SU-DHL-6 (cell line): ENCODE results near the gene ELAVL1.

ENCODE experiments used
- H2AFZ ChIP-seq: fragments of 200-600 bp; sonication (generic); 2 replicates; pipeline ENCODE4 v1.6.1; 2014; ENCODE audit warnings: low read depth, mild to moderate bottlenecking, moderate library complexity, mixed read lengths, antibody characterized with exemption, low read length; ENCODE audit not compliant: severe bottlenecking
- H3F3A ChIP-seq: fragments of 200-600 bp; shearing (Covaris generic); 2 replicates; pipeline ENCODE4 v1.6.0; 2016; ENCODE audit warnings: antibody characterized with exemption, mild to moderate bottlenecking; ENCODE audit not compliant: insufficient read depth
- H3K27ac ChIP-seq: fragments of 200-600 bp; sonication (generic); 2 replicates; pipeline ENCODE4 v1.5.1; 2016; ENCODE audit warnings: low read depth, mild to moderate bottlenecking, low read length, moderate library complexity, mixed read lengths
- H3K27me3 ChIP-seq: fragments of 200-600 bp; sonication (generic), shearing (Covaris generic); 2 replicates; pipeline ENCODE4 v1.6.0; 2014; ENCODE audit warnings: mild to moderate bottlenecking, low read length
- H3K36me3 ChIP-seq: fragments of 200-600 bp; sonication (generic); 2 replicates; pipeline ENCODE4 v1.6.1; 2014; ENCODE audit warnings: mild to moderate bottlenecking, low read length, mixed read lengths
- H3K4me2 ChIP-seq: fragments of 300-600, 200-600 bp; shearing (Covaris generic), sonication (generic); 2 replicates; pipeline ENCODE4 v1.6.0; 2014; ENCODE audit warnings: low read length, low read depth, mild to moderate bottlenecking; ENCODE audit not compliant: poor library complexity, severe bottlenecking
- H3K4me3 ChIP-seq: fragments of 200-600 bp; sonication (generic); 2 replicates; pipeline ENCODE4 v1.5.1; 2014; ENCODE audit warnings: antibody characterized with exemption, low read length, mild to moderate bottlenecking, mixed read lengths; ENCODE audit not compliant: insufficient read depth, poor library complexity, severe bottlenecking
- H3K79me2 ChIP-seq: fragments of 200-600 bp; sonication (generic); 2 replicates; pipeline ENCODE4 v1.6.1; 2014; ENCODE audit warnings: mild to moderate bottlenecking, low read length, moderate library complexity; ENCODE audit not compliant: insufficient read depth
- H3K9ac ChIP-seq: fragments of 200-600 bp; sonication (generic); 2 replicates; pipeline ENCODE4 v1.7.0; 2014; ENCODE audit warnings: mild to moderate bottlenecking, low read length
- H3K9me2 ChIP-seq: fragments of 200-600 bp; sonication (generic); replicated peaks from 2 replicates; pipeline ENCODE4 v1.6.1; 2014; ENCODE audit warnings: low read length; ENCODE audit not compliant: insufficient read depth
- H3K9me3 ChIP-seq: fragments of 200-600 bp; sonication (generic); 2 replicates; pipeline ENCODE4 v1.6.1; 2014; ENCODE audit warnings: low read length, mixed read lengths; ENCODE audit not compliant: insufficient read depth
- H4K20me1 ChIP-seq: fragments of 200-600 bp; sonication (generic); 2 replicates; pipeline ENCODE4 v1.6.1; 2014; ENCODE audit warnings: low read depth, mild to moderate bottlenecking, antibody characterized with exemption, low read length, moderate library complexity, mixed read lengths
- CTCF ChIP-seq: fragments of 200-600 bp; sonication (generic); IDR thresholded peaks from one replicate; pipeline ENCODE4 v1.5.1; 2017; ENCODE audit warnings: antibody characterized with exemption, mild to moderate bottlenecking, low read length, moderate library complexity; ENCODE audit not compliant: insufficient read depth, poor library complexity, severe bottlenecking
- EZH2phosphoT487 ChIP-seq: fragments of 200-600 bp; sonication (generic), shearing (Covaris generic); conservative IDR thresholded peaks from 2 replicates; pipeline ENCODE4 v1.6.1; 2018; ENCODE audit warnings: mild to moderate bottlenecking, antibody characterized with exemption, low read length, moderate library complexity, mixed read lengths

ELAVL1 gene

GRCh38 chr19:8005534-8006256 lies at the start of gene ELAVL1:
Gene ELAVL1 (minus strand): TSS chr19:8005641. CDS start chr19:7991815, 13,826 bp downstream.
- Histone ChIP-seq H2AFZ (peak within 1 kb of the TSS; percentile 65), H4K20me1 (peaks cover 20% of the 10 kb centered on the region; the same call in 1 of the 2 replicates), H3K9me3 (no peaks in the 10 kb centered on the region), H3K4me3 (peak within 1 kb of the TSS; percentile 97), H3K4me2 (peak within 1 kb of the TSS; percentile 83), H3K79me2 (peaks cover 49% of the 10 kb centered on the region), H3F3A (peaks cover 18% of the 10 kb centered on the region), H3K9me2 (no peaks in the 10 kb centered on the region), H3K27ac (peak within 1 kb of the TSS; percentile 78), H3K9ac (peak within 1 kb of the TSS; percentile 90), H3K27me3 (no peaks in the 10 kb centered on the region), H3K36me3 (no peaks in the 10 kb centered on the region)
- TF ChIP-seq CTCF (no peak), EZH2phosphoT487 (no peak)

GRCh38 chr19:8054169-8054568 lies 48.7 kb upstream of the ELAVL1 start:
- Histone ChIP-seq H3K27ac (no peak overlapping the region), H3K9ac (no peak overlapping the region), H3K79me2 (no peaks in the 10 kb centered on the region), H2AFZ (no peak overlapping the region), H3K9me3 (no peaks in the 10 kb centered on the region), H3K4me3 (no peak overlapping the region), H3K27me3 (no peaks in the 10 kb centered on the region), H3K36me3 (no peaks in the 10 kb centered on the region), H3K9me2 (no peaks in the 10 kb centered on the region), H3F3A (no peaks in the 10 kb centered on the region), H3K4me2 (no peak overlapping the region), H4K20me1 (no peaks in the 10 kb centered on the region)
- no peak for TF ChIP-seq CTCF
- no peak for TF ChIP-seq EZH2phosphoT487

- H3K36me3 ChIP-seq = no peaks in the 10 kb centered on the region
- no peaks in the 10 kb centered on the region for H3F3A ChIP-seq
- H3K27me3 ChIP-seq = no peaks in the 10 kb centered on the region
- TF ChIP-seq CTCF (no peak), EZH2phosphoT487 (no peak)
- H3K27ac ChIP-seq = no peak within 1 kb of the TSS
- H3K9ac ChIP-seq = no peak within 1 kb of the TSS
- no peaks in the 10 kb centered on the region for H3K9me2 ChIP-seq
- no peaks in the 10 kb centered on the region for H3K79me2 ChIP-seq
- no peaks in the 10 kb centered on the region for H4K20me1 ChIP-seq
- H2AFZ ChIP-seq = no peak within 1 kb of the TSS
- H3K9me3 ChIP-seq = no peaks in the 10 kb centered on the region
- H3K4me3 ChIP-seq = no peak within 1 kb of the TSS
- no peak within 1 kb of the TSS for H3K4me2 ChIP-seq
These were observed 47.0 kb upstream of the ELAVL1 start, which contains the start of gene CCL25 for GRCh38 chr19:8052464-8052859. Gene CCL25 (plus strand): TSS chr19:8052760. CDS start chr19:8053050, 290 bp downstream.
